Stimulated activated CD4-positive, alpha-beta T cell treated with anti-CD3 and anti-CD28 coated beads, Interleukin-1b, Interleukin-23, amount 100 ng/mL, for 24 hours (primary cell): ENCODE data around the gene SRD5A1.
"Not testable (repeated sequence)": the region's sequence is repeated elsewhere in the genome, so short reads cannot be mapped to it uniquely, and the experiment has no call there.

Experiments
- DNase-seq, 4 experiments: peaks; one replicate each; pipeline ENCODE4 v3.0.0-alpha.2; 2020; ENCODE audit warnings: low read depth in 4 of 4, low spot score in 1 of 4

Gene SRD5A1

DNA sequence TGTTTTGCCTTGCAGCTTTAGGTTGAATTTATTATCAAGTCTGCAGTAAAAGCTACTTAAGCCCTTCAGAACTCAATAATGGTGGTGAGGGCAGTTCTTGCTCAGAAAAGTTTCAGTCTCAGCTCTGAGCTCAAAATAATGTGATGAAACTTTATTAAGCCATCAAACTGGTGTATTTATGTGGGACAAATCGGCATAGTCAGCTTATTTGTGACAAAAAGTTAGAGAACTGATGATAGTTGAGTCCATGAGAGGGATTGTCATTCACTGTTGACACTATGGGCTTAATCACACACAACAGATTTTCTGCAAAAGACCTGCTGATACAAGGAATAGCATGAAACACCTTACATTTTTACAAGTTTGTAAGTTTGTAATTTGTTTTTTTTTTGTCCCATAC lies 9.4 kb downstream of the SRD5A1 start:
- no peak for DNase-seq

- no peak for DNase-seq
Observed at GRCh38 chr5:6644794-6645241, 11.6 kb downstream of the SRD5A1 start.

DNA sequence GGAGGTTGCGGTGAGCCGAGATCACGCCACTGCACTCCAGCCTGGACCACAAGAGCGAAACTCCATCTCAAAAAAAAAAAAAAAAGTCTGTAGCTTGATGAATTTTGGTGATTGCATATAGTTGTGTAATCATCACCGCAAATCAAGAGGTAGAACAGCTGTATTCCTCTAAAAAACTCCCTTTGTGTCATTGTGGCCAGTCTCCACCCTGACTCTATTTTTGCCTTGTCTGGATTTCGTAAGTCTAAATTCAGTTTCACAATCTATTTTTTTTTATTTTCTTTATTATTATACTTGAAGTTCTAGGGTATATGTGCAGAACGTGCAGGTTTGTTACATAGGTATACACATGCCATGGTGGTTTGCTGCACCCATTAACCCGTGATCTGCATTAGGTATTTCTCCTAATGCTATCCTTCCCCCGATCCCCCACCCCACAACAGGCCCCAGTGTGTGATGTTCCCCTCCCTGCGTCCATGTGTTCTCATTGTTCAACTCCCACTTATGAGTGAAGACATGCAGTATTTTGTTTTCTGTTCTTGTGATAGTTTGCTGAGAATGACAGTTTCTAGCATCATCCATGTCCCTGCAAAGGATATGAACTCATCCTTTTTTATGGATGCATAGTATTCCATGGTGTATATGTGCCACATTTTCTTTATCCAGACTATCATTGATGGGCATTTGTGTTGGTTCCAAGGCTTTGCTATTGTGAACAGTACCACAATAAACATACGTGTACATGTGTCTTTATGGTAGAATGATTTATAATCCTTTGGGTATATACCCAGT lies 12.5 kb downstream of the SRD5A1 start:
- DNase-seq: not testable (repeated sequence)

GRCh38 chr5:6649186-6649585 lies 15.9 kb downstream of the SRD5A1 start:
- no peak for DNase-seq

DNA sequence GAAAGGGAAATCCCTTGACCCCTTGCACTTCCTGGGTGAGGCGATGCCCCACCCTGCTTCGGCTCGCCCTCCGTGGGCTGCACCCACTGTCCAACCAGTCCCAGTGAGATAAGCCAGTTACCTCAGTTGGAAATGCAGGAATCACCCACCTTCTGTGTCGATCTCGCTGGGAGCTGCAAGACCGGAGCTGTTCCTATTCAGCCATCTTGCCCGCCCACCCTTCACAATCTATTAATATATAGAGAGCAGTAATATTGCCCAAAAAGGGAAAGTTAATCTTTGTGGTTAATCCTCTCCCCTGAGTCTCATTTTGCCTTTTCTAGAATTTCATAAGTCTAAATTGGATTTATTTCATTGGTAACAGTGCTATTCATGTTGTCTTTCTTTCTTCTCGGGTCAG lies 16.4 kb downstream of the SRD5A1 start:
- DNase-seq: no peak

GRCh38 chr5:6652025-6652424 lies 18.8 kb downstream of the SRD5A1 start:
- no peak for DNase-seq

DNA sequence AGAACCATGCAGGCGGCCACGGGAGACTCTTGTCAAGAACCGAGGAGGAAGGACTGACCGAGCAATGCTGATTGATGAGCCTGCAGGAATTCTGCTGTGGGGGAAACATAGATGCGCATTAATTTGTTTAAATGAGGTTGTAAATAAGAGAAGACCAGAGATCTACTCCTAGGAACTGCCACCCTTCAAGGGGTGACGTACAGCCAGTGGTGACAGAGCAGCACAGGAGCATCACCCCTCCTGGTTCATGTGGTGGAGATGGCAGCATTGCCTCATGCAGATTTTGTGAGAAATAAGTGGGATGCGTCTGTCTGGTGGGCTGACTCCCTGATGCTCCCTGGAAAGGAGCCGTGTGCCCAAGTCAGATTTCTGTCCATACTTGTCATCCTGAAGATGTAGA lies 22.2 kb downstream of the SRD5A1 start:
- DNase-seq: no peak

GRCh38 chr5:6656680-6657079 lies 23.4 kb downstream of the SRD5A1 start:
- DNase-seq: no peak

DNA sequence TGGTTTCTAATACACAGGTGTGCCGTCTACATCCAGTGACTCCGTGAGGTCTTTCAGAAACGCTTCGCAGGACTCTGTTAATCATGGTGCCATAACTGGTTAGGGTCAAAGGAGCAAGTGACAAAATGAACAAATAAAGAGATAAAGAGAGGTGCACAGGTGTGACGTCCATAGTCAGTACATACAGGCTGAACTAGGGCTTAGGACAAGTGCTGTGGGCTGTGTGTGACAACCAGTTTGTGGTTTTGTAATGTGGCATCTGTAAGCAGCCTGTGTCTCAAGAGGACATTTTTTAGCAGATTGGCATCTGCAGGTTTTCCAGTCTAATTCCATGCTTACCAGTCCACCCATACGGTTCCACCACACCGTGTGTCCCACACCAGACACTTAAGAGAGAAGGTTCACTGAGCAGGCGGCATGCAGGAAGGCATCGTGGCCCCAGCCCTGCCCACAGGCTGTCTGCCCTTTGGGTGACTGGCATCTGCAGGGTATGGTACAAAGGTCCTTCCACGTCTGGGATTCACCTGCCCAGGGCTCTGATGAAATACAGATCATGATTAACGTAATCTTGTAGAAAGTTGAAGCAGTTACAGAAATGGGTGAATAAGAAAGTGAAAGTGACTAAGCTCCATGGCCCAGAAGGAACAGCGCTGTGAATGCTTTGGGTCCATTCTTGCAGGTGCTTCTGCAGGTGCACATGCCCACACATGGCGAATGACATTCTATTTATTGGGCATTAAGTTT lies 26.9 kb downstream of the SRD5A1 start:
- no peak for DNase-seq

DNA sequence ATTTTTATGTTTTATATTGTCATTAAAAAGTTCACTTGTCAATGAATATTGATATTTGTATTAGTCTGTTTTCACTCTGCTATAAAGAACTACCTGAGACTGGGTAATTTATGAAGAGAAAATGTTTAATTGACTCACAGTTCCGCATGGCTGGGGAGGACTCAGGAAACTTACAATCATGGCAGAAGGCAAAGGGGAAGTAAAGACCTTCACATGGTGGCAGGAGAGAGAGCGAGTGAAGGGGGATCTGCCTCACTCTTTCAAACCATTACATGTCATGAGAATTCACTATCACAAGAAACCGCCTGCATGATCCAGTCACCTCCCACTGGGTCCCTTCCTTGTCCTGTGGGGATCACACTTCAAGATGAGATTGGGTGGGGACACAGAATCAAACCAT lies 27.4 kb downstream of the SRD5A1 start:
- DNase-seq: no peak

GRCh38 chr5:6666762-6667161 lies 33.5 kb downstream of the SRD5A1 start:
- no peak for DNase-seq

GRCh38 chr5:6667648-6668047 lies 34.4 kb downstream of the SRD5A1 start:
- no peak for DNase-seq

- DNase-seq: not testable (repeated sequence)
Observed at GRCh38 chr5:6668717-6669116, 35.5 kb downstream of the SRD5A1 start.

DNA sequence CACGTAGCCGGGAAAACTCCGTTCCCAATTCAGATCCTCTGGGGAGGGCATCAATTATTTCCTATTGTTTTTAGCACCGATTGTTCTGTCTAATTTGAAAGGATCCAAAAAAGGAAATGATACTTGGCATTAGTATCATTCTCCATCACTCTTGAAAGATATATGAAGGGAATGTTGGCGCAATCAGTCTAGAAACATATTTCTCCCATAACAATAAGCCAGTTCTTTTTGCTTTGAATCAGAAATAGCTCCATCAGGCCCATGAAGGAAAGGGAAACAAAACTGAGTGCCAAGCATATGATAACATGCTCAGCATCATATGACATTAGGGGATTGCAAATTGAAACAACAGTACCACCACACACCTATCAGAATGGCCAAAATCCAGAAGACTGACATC lies 39.8 kb downstream of the SRD5A1 start:
- no peak for DNase-seq

GRCh38 chr5:6673963-6674362 lies 40.7 kb downstream of the SRD5A1 start:
- DNase-seq: no peak

GRCh38 chr5:6674421-6674820 lies 41.2 kb downstream of the SRD5A1 start:
- DNase-seq: no peak

GRCh38 chr5:6674886-6675285 lies 41.6 kb downstream of the SRD5A1 start:
- DNase-seq: no peak

DNA sequence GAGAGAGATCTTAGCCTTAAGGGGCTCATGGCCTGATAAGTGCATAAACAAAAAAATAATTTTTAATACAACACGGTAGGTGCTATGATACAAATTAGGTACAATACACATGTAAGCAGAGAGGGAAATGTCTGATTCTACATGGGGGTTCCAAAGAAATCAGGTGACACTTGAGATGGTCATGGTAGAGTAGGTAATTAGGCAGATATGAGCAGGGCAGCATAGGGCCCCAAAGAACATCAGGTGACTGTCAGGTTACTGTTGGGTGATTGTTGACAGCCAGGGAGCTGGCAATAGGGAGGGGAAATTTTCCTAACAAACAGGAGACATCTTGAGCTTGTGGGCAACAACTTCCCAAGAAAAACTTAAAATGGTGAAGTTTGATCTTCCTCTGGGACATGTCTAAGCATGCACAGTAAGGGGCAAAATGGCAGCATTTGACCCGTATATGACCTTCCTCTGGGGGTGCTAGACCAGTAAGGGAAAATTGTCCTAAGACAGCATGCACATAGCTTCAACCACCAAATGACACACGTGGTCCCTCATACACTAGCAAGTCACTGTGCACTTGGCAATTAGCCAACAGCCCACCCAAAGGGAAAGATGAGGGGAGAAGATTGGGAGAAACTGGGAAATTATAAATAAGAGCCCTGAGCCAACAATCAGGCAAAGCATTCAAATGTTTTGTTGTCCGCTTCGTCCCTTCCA lies 42.7 kb downstream of the SRD5A1 start:
- DNase-seq: no peak

GRCh38 chr5:6676702-6677101 lies 43.5 kb downstream of the SRD5A1 start:
- no peak for DNase-seq

DNA sequence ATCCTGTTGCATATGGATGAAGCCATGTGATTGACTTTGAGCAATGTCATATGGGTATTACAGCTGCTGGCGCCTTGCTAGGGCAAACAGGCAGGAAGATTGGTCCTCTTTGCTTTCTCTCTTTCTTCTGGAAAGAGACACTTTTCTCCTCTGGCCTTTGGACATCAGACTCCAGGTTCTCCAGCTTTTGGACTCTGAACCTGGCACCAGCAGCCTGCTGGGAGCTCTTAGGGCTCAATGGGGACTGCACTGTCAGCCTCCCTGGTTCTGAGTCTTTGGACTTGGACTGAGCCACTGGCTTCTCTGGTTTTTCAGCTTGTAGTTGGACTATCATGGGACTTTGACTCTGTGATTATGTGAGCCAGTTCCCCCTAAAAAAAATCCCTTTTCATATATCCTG lies 45.1 kb downstream of the SRD5A1 start:
- no peak for DNase-seq

- DNase-seq: no peak
Observed at GRCh38 chr5:6680922-6681321, 47.7 kb downstream of the SRD5A1 start.

GRCh38 chr5:6681682-6682081 lies 48.4 kb downstream of the SRD5A1 start:
- no peak for DNase-seq
